Astrocyte of the spinal cord (primary cell): ENCODE measurements around the gene ARL5C.

ENCODE experiments used
- DNase-seq: peaks from one replicate; pipeline ENCODE4 v3.0.0; 2011; ENCODE audit warnings: low read depth, low spot score
- H3K4me3 ChIP-seq: 2 replicates; pipeline ENCODE4 v1.5.1; 2011; ENCODE audit warnings: low read depth, mild to moderate bottlenecking, low read length, moderate library complexity
- in situ Hi-C: cut with HindIII; loops from 2 replicates; pipeline ENCODE4 v1.10.0; 2017; ENCODE audit warnings: low sequenced_read_pairs
- TF ChIP-seq, protein P1 (sequence below): IDR thresholded peaks from 2 replicates; pipeline ENCODE4 v1.5.1; 2012; ENCODE audit warnings: low read depth, mild to moderate bottlenecking, low read length, inconsistent platforms

Gene ARL5C, protein sequence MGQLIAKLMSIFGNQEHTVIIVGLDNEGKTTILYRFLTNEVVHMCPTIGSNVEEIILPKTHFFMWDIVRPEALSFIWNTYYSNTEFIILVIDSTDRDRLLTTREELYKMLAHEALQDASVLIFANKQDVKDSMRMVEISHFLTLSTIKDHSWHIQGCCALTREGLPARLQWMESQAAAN

DNA sequence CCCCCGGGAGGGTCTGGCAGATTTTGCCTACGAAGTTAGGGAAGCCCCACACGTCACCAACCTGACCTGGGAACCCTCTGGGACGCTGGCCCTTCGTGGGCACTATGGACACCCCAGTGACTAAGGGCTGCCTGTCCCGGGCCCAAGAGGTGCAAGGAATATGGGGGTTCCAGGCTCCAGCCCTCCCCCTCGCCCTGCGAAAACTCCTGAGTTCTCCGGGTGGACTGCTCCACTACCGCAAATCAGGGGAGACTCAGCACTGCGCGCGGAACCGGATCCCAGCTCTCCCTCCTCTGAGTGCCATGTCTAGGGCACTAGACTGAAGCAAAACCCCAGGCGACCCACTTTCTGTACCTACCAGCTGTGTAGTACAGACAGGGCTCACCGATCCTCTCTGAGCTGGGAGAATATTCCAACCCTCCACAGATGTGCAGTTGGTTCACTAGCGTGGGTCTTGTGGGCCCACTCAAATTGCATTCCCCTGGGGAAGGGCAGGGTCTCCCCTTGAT, at the start of gene ARL5C:
Gene ARL5C, minus strand, starts transcription at position 321 of the 509 bp plus-strand sequence. CDS start 401 bp downstream, outside the sequence.
- in situ Hi-C loops, result no loop called here
- TF ChIP-seq, protein P1, sequence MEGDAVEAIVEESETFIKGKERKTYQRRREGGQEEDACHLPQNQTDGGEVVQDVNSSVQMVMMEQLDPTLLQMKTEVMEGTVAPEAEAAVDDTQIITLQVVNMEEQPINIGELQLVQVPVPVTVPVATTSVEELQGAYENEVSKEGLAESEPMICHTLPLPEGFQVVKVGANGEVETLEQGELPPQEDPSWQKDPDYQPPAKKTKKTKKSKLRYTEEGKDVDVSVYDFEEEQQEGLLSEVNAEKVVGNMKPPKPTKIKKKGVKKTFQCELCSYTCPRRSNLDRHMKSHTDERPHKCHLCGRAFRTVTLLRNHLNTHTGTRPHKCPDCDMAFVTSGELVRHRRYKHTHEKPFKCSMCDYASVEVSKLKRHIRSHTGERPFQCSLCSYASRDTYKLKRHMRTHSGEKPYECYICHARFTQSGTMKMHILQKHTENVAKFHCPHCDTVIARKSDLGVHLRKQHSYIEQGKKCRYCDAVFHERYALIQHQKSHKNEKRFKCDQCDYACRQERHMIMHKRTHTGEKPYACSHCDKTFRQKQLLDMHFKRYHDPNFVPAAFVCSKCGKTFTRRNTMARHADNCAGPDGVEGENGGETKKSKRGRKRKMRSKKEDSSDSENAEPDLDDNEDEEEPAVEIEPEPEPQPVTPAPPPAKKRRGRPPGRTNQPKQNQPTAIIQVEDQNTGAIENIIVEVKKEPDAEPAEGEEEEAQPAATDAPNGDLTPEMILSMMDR, result no peak
- peak within 1 kb of the TSS; percentile 48 for H3K4me3 ChIP-seq
- no peak for DNase-seq

DNA sequence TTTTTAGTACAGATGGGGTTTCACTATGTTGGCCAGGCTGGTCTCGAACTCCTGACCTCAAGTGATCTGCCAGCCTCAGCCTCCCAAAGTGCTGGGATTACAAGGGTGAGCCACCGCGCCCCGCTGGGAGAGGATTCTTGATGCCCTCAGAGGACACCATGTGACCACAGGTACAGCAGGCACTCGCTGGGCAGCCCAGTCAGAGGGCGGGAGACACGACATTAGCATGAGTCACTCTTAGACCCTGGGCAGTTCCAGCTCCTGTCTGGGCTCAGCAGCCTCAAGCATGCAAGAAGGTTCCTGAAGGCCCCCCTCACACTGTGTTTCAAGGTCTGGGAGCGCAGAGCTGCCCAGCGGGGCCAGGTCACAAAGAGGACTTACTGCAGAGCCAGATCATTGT, 47.9 kb upstream of the ARL5C start:
- no peak for DNase-seq
- in situ Hi-C loops, result no loop called here
- TF ChIP-seq, protein P1, result no peak
- H3K4me3 ChIP-seq, result no peak overlapping the region

- DNase-seq, result no peak
- H3K4me3 ChIP-seq, result no peak overlapping the region
- TF ChIP-seq, protein P1, result no peak
- in situ Hi-C loops, result no loop called here
Measured at GRCh38 chr17:39212841-39213480, 47.0 kb upstream of the ARL5C start.

- TF ChIP-seq, protein P1, result no peak
- no peak overlapping the region for H3K4me3 ChIP-seq
- in situ Hi-C loops, result no loop called here
- no peak for DNase-seq
Measured at GRCh38 chr17:39212195-39212810, 46.3 kb upstream of the ARL5C start.

GRCh38 chr17:39210093-39210434, 44.1 kb upstream of the ARL5C start:
- H3K4me3 ChIP-seq, result peak overlapping the region; percentile 26
- no peak for DNase-seq
- TF ChIP-seq, protein P1, result no peak
- in situ Hi-C loops, result no loop called here

GRCh38 chr17:39209317-39210092, 43.5 kb upstream of the ARL5C start:
- in situ Hi-C loops, result no loop called here
- peak overlapping the region; percentile 26 for H3K4me3 ChIP-seq
- DNase-seq, result peak; percentile 43
- TF ChIP-seq, protein P1, result no peak
